AG09319 (cell line): ENCODE measurements around the gene SALL4.
"Not testable (repeated sequence)": the region's sequence is repeated elsewhere in the genome, so short reads cannot be mapped to it uniquely, and the experiment has no call there.

Experiments
- DNase-seq: peaks from one replicate; pipeline ENCODE4 v3.0.0-alpha.2; 2010; ENCODE audit warnings: low read depth; ENCODE audit errors: extremely low read depth
- TF ChIP-seq, protein P1 (sequence below): IDR thresholded peaks from 2 replicates; pipeline ENCODE4 v1.5.1; 2011; ENCODE audit warnings: low read depth, mild to moderate bottlenecking, inconsistent platforms, low read length, moderate library complexity

Gene SALL4

DNA sequence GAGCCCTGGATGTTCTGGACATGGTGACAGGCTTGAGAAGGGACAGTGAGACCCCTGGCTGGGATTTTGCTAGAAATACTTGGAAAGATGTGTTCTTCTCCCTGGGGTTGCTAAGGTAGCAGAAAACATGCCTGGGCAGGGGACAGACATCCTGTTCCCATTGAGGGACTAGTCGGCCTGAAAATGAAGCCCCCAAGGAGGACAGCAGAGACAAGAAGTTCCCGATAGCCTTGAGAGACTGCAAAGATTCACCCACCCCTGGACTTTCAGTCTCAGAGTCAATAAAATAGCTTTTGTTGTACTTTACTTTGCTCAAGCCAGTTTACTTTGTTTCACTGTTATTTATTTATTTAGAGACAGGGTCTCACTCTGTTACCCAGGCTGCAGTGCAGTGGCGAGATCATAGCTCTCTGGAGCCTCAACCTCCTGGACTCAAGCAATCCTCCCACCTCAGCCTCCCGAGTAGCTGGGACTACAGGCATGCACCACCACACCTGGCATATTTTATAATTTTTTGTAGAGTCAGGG, 62.5 kb downstream of the SALL4 start:
- TF ChIP-seq, protein P1, sequence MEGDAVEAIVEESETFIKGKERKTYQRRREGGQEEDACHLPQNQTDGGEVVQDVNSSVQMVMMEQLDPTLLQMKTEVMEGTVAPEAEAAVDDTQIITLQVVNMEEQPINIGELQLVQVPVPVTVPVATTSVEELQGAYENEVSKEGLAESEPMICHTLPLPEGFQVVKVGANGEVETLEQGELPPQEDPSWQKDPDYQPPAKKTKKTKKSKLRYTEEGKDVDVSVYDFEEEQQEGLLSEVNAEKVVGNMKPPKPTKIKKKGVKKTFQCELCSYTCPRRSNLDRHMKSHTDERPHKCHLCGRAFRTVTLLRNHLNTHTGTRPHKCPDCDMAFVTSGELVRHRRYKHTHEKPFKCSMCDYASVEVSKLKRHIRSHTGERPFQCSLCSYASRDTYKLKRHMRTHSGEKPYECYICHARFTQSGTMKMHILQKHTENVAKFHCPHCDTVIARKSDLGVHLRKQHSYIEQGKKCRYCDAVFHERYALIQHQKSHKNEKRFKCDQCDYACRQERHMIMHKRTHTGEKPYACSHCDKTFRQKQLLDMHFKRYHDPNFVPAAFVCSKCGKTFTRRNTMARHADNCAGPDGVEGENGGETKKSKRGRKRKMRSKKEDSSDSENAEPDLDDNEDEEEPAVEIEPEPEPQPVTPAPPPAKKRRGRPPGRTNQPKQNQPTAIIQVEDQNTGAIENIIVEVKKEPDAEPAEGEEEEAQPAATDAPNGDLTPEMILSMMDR, result no peak

DNA sequence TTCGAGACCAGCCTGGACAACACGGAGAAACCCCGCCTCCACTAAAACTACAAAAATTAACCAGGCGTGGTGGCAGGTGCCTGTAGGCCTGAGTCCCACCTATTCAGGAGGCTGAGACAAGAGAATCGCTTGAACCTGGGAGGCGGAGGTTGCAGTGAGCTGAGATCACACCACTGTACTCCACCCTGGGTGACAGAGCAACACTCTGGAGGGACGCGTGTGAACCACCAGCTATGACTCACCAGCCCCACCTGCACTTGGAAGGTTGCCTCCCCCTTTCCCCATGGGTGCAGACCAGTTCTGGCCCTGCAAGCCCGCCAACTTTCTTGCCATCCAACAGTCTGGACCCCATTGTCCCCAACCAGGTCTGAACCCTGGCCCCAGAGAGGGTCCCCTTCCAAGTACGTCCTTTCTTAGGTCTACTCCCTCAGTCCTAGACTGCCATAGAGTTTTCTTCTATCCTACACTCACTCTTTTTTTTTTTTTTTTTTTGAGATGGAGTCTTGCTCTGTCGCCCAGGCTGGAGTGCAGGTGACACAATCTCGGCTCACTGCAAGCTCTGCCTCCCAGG, 63.4 kb downstream of the SALL4 start:
- no peak for DNase-seq
- TF ChIP-seq, protein P1, result no peak

More for the DNA sequence above, 62.5 kb downstream of the SALL4 start:
- DNase-seq, result no peak

DNA sequence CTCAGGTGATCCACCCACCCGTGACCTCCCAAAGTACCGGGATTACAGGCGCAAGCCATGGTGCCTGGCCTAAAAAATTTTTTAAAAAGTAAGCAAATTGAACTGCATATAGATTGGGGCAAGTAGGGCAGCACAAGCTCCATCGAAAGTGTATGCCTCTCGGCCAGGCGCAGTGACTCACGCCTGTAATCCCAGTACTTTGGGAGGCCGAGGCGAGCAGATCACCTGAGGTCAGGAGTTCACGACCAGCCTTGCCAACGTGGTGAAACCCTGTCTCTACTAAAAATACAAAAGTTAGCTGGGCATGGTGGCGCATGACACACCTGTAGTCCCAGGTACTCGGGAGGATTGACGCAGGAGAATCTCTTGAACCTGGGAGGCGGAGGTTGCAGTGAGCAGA, 64.1 kb downstream of the SALL4 start:
- not testable (repeated sequence) for DNase-seq

DNA sequence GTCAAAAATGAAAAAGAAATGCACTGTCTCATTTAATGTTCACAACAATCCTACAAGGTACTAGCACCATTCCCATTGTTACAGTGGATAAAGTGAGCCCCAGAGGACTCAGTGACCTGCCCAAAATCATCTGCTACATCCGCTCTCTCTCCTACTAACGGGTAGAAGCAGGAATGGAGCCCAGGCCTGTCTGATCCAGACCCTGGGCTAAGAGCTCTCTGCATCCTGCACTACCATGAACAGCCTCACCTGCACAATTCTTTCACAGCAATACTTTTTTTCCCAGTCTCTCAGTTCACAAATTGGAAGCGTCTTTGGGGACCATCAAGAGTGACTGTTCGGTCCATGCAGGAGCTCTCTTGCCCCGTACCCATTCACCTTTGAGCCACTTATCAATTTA, 65.4 kb downstream of the SALL4 start:
- TF ChIP-seq, protein P1, result no peak
- no peak for DNase-seq

DNA sequence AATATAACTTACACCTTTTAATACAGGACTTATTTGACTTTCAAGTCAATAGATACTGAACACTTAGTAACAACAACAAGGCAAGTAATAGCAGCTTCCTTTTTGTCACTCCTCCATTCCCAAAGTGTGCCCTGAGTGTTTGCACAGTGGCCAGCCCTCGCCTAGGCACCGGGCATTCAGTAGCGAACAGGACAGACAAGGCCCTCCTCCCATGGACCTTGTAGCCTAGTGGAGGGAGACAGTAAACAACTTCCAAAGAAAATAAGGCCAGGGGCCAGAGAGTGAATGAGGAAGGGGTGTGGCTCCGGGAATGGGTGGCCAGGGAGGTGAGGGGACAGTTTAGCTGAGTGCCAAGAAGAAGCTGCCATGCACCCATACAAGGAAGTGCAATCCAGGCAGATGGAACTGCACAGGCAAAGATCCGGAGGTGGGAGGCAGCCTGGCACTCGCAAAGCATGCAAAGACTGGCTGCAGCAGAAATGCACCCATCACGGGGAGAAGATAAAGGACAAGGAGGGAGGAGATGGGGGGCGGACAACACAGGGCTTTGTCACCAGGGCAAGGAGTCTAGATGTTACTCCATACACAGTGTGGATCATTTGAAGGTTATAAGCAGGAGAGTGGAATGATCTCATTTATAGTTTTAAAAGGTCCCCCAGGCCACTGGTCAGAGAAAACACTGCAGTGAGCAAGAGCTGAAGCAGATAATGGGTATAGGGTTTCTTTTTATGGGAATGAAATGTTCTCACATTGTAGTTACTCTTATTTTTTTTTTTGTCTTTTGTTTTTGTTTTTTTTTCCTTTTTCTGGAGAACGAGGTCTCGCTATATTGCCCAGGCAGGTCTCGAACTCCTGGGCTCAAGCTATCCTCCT, 66.4 kb downstream of the SALL4 start:
- DNase-seq, result no peak

DNA sequence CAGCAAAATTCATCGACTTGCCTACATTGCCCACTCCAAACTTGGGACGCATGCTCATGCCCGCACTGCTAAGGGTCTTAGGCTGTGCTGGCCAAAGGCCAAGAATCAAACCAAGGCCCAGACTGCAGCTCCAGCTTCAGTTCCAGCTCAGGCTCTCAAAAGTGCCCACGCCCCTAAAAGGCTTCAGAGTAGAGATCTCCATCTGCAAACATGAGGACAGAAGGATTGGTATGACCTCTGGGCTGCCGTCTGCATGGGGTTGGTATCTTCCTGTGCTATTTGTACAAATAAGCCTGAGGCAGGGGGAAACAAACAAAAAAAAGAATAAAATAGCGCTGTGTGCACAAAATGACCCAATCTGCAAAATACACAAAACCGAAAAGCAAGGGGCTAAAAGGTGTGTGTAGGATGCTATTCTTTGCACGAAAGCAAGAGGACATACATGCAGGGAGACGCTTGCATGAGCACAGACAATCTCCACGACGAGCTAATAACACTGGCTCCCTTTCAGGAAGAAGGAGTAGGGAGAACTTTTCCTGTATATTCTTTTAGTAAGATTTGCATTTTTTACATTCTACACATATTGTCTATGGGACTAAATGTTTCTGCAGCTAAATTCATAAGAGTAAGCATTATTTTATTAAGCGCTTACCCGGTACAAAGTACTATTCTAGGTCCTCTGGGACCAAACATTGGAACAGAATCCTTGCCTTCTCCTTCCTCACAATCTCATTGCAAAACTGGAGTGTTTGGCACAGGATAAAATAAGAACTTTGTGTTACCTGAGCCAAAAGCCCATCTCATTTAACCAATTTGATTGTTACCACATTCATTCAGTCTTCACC, 67.2 kb downstream of the SALL4 start:
- TF ChIP-seq, protein P1, result no peak
- no peak for DNase-seq

More for the DNA sequence above, 66.4 kb downstream of the SALL4 start:
- TF ChIP-seq, protein P1, result no peak

DNA sequence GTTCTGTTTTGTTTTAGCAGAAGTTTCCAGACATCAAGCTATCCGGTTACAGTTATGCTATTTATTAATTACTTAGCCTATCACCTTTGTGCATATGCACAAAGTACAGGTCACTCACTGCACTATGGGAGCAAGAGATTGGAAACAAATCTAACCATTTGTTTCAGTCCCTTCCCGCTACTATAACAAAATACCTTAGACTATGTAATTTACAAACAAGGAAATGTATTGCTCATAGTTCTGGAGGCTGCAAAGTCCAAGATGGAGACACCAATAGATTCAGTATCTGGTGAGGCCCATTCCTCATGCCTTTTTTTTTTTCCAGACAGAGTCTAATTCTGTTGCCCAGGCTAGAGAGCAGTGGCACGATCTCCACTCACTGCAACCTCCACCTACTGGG, 69.3 kb downstream of the SALL4 start:
- TF ChIP-seq, protein P1, result no peak
- no peak for DNase-seq
